ENCODE measurements around the gene ID1. TPM values are rescaled to one million over a fixed set of nuclear protein-coding genes. Genes with fewer than 3 reads are reported as not detected.

ID1 gene, protein sequence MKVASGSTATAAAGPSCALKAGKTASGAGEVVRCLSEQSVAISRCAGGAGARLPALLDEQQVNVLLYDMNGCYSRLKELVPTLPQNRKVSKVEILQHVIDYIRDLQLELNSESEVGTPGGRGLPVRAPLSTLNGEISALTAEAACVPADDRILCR
- polyA plus RNA-seq (2011; rRNA removed), result 237 and 250 TPM in 2 replicates
- polyA plus RNA-seq (2012; cell fraction: cytosol; rRNA removed), result 951 and 1,146 TPM in 2 replicates
- polyA plus RNA-seq (2012; cell fraction: nucleus; rRNA removed), result 1,622 and 2,122 TPM in 2 replicates
- 257 to 432 TPM (median 387 TPM) in 3 replicates for polyA plus RNA-seq (2017; fragmentation: RNase III; extraction: RNeasy Plus Mini Kit Qiagen cat#74134 plus additional on column Dnase treatment)
- polyA minus RNA-seq (2011; rRNA and poly(A)+ RNA removed), result 188 and 250 TPM in 2 replicates

DNA sequence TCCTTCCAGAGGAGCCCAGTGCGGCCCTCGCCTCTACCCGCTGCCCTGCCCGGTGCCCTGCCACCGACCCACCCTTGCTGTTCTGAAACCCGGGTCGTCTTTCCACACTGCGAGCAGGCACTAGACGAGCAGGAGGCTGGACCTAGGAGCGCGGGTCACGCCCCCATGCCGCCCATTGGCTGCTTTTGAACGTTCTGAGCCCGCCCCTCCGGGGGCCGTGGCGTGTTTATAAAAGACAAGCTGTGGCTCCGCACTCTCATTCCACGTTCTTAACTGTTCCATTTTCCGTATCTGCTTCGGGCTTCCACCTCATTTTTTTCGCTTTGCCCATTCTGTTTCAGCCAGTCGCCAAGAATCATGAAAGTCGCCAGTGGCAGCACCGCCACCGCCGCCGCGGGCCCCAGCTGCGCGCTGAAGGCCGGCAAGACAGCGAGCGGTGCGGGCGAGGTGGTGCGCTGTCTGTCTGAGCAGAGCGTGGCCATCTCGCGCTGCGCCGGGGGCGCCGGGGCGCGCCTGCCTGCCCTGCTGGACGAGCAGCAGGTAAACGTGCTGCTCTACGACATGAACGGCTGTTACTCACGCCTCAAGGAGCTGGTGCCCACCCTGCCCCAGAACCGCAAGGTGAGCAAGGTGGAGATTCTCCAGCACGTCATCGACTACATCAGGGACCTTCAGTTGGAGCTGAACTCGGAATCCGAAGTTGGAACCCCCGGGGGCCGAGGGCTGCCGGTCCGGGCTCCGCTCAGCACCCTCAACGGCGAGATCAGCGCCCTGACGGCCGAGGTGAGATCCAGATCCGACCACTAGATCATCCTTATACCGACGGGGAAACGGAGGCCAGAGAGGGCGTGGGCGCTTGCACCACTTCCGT, at the start of gene ID1:
Gene ID1, plus strand, starts transcription at position 259 of the 871 bp plus-strand sequence. Its CDS starts 99 bp downstream, at position 358.
- POLR2A ChIA-PET, result interaction anchor here (0.6 to 8.1 kb wide), 23 partner anchors 8 to 621 kb away, joined by 3 to 265 read pairs (median 9); partner anchors contain the start of gene BCL2L1
- FAIRE-seq, result no peak
- CTCF ChIA-PET, result interaction anchor here (1.0 to 25.0 kb wide), 9 partner anchors 8 to 119 kb away, joined by 4 to 966 read pairs (median 11); a partner anchor contains a TSS
- TF ChIP-seq, protein P1, sequence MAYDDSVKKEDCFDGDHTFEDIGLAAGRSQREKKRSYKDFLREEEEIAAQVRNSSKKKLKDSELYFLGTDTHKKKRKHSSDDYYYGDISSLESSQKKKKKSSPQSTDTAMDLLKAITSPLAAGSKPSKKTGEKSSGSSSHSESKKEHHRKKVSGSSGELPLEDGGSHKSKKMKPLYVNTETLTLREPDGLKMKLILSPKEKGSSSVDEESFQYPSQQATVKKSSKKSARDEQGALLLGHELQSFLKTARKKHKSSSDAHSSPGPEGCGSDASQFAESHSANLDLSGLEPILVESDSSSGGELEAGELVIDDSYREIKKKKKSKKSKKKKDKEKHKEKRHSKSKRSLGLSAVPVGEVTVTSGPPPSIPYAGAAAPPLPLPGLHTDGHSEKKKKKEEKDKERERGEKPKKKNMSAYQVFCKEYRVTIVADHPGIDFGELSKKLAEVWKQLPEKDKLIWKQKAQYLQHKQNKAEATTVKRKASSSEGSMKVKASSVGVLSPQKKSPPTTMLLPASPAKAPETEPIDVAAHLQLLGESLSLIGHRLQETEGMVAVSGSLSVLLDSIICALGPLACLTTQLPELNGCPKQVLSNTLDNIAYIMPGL (CRISPR knock-in tag; IDR thresholded peaks at IDR 0.05; ENCODE audit: borderline replicate concordance), result peak; percentile 82; the same call in 1 of the 2 replicates
- TF ChIP-seq SMC3 (IDR thresholded peaks at IDR 0.05), result no peak; the same call in 2 of the 3 replicates
- TF ChIP-seq HOXA7 (CRISPR knock-in tag; IDR thresholded peaks at IDR 0.05), result peak; percentile 61; the same call in 1 of the 2 replicates
- TF ChIP-seq POLR2A (IDR thresholded peaks at IDR 0.05; ENCODE audit: low read length), result peak; percentile 92
- peak in 1 of 2 experiments; percentile 18; a peak in 2 of 5 replicates for TF ChIP-seq RAD21 (conservative IDR thresholded peaks at IDR 0.05 in 1 of 2, IDR thresholded peaks at IDR 0.05 in 1 of 2)
- TF ChIP-seq MYC (IDR thresholded peaks at IDR 0.05; ENCODE audit: borderline replicate concordance, low read length), result peak; percentile 89
- no peak for TF ChIP-seq KDM5A (IDR thresholded peaks at IDR 0.05)
- TF ChIP-seq CHD2 (IDR thresholded peaks at IDR 0.05; ENCODE audit: low read length, partially characterized antibody), result peak; percentile 4
- TF ChIP-seq KDM1A (IDR thresholded peaks at IDR 0.05; ENCODE audit: low read depth), result no peak
- TF ChIP-seq, protein P2, sequence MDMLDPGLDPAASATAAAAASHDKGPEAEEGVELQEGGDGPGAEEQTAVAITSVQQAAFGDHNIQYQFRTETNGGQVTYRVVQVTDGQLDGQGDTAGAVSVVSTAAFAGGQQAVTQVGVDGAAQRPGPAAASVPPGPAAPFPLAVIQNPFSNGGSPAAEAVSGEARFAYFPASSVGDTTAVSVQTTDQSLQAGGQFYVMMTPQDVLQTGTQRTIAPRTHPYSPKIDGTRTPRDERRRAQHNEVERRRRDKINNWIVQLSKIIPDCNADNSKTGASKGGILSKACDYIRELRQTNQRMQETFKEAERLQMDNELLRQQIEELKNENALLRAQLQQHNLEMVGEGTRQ (IDR thresholded peaks at IDR 0.05), result peak; percentile 44
- no peak for TF ChIP-seq MAFK (IDR thresholded peaks at IDR 0.05; ENCODE audit: partially characterized antibody)
- TF ChIP-seq RCOR1 (IDR thresholded peaks at IDR 0.05; ENCODE audit: low read depth, low read length), result no peak
- TF ChIP-seq, protein P3, sequence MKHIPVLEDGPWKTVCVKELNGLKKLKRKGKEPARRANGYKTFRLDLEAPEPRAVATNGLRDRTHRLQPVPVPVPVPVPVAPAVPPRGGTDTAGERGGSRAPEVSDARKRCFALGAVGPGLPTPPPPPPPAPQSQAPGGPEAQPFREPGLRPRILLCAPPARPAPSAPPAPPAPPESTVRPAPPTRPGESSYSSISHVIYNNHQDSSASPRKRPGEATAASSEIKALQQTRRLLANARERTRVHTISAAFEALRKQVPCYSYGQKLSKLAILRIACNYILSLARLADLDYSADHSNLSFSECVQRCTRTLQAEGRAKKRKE (CRISPR knock-in tag; IDR thresholded peaks at IDR 0.05; ENCODE audit: low read depth), result no peak; the same call in 1 of the 2 replicates
- TF ChIP-seq RFX5 (IDR thresholded peaks at IDR 0.05), result no peak
- no peak for TF ChIP-seq EHMT2 (IDR thresholded peaks at IDR 0.05; ENCODE audit: low read depth)
- TF ChIP-seq RNF2 (IDR thresholded peaks at IDR 0.05; ENCODE audit: borderline replicate concordance, low read depth), result no peak
- peak; percentile 92 for TF ChIP-seq PHF8 (IDR thresholded peaks at IDR 0.05; ENCODE audit: borderline replicate concordance, low read depth)
- peak; percentile 100 for TF ChIP-seq JUN (IDR thresholded peaks at IDR 0.05)
- TF ChIP-seq, protein P4, sequence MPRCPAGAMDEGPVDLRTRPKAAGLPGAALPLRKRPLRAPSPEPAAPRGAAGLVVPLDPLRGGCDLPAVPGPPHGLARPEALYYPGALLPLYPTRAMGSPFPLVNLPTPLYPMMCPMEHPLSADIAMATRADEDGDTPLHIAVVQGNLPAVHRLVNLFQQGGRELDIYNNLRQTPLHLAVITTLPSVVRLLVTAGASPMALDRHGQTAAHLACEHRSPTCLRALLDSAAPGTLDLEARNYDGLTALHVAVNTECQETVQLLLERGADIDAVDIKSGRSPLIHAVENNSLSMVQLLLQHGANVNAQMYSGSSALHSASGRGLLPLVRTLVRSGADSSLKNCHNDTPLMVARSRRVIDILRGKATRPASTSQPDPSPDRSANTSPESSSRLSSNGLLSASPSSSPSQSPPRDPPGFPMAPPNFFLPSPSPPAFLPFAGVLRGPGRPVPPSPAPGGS (IDR thresholded peaks at IDR 0.05), result peak; percentile 100
- TF ChIP-seq EP300 (IDR thresholded peaks at IDR 0.05), result no peak
- no peak for TF ChIP-seq NFE2L2 (conservative IDR thresholded peaks at IDR 0.05; ENCODE audit: low read length)
- TF ChIP-seq ZFP36 (IDR thresholded peaks at IDR 0.05; ENCODE audit: borderline replicate concordance, partially characterized antibody), result no peak
- TF ChIP-seq ZC3H11A (IDR thresholded peaks at IDR 0.05), result no peak
- TF ChIP-seq, protein P5, sequence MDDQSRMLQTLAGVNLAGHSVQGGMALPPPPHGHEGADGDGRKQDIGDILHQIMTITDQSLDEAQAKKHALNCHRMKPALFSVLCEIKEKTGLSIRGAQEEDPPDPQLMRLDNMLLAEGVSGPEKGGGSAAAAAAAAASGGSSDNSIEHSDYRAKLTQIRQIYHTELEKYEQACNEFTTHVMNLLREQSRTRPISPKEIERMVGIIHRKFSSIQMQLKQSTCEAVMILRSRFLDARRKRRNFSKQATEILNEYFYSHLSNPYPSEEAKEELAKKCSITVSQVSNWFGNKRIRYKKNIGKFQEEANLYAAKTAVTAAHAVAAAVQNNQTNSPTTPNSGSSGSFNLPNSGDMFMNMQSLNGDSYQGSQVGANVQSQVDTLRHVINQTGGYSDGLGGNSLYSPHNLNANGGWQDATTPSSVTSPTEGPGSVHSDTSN (IDR thresholded peaks at IDR 0.05), result peak; percentile 56; the same call in 1 of the 2 replicates
- TF ChIP-seq BHLHE40 (IDR thresholded peaks at IDR 0.05; ENCODE audit: low read depth, low read length), result no peak
- TF ChIP-seq FOSB (CRISPR knock-in tag; IDR thresholded peaks at IDR 0.05), result 0 out of 2 replicates have a peak, but pooled peaks have one; percentile 9
- TF ChIP-seq, protein P6, sequence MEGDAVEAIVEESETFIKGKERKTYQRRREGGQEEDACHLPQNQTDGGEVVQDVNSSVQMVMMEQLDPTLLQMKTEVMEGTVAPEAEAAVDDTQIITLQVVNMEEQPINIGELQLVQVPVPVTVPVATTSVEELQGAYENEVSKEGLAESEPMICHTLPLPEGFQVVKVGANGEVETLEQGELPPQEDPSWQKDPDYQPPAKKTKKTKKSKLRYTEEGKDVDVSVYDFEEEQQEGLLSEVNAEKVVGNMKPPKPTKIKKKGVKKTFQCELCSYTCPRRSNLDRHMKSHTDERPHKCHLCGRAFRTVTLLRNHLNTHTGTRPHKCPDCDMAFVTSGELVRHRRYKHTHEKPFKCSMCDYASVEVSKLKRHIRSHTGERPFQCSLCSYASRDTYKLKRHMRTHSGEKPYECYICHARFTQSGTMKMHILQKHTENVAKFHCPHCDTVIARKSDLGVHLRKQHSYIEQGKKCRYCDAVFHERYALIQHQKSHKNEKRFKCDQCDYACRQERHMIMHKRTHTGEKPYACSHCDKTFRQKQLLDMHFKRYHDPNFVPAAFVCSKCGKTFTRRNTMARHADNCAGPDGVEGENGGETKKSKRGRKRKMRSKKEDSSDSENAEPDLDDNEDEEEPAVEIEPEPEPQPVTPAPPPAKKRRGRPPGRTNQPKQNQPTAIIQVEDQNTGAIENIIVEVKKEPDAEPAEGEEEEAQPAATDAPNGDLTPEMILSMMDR (IDR thresholded peaks at IDR 0.05), result no peak
- TF ChIP-seq CBX2 (IDR thresholded peaks at IDR 0.05; ENCODE audit: borderline replicate concordance, low read depth), result no peak
- 0 out of 2 replicates have a peak, but pooled peaks have one; percentile 25 for TF ChIP-seq HOXB13 (CRISPR knock-in tag; IDR thresholded peaks at IDR 0.05; ENCODE audit: low read depth)
- TF ChIP-seq ESRRA (IDR thresholded peaks at IDR 0.05; ENCODE audit: borderline replicate concordance, low read length), result no peak

More for the DNA sequence above, at the start of gene ID1:
- Histone ChIP-seq H3K4me1 (peaks cover 51% of the 10 kb centered on the region), H3K9me3 (no peaks in the 10 kb centered on the region), H3K4me2 (peak within 1 kb of the TSS; percentile 94), H3K4me3 (peak within 1 kb of the TSS; percentile 93), H3K27ac (peak within 1 kb of the TSS; percentile 97 to 98)
- WGBS (ENCODE audit: missing lambda C conversion rate), result under 1% methylated on average over 45 of the region's 74 CpGs
- DNase-seq (ENCODE audit: low read depth in 1 of 2, low spot score in 1 of 2), result peak; percentile 91 to 98
- peak; percentile 51 to 62 for ATAC-seq

All from A549 (cell line).